HL-60/S4 treated with phorbol 12-myristate 13-acetate at 8.2 ng/mL for 4 days and 3 days (cell line): ENCODE results near the gene LGR4.

Experiments used
- in situ Hi-C: fragments of 300-500 bp; cut with MboI; formaldehyde crosslinking; loops from 2 replicates; pipeline ENCODE4 v1.15.0; 2022; ENCODE audit warnings: low sequenced_read_pairs

Gene LGR4

GRCh38 chr11:27406498-27407354 is 65.9 kb downstream of the LGR4 start:
- in situ Hi-C loops: no loop called here

- in situ Hi-C loops: no loop called here
Observed at GRCh38 chr11:27405134-27405533, 67.5 kb downstream of the LGR4 start.

GRCh38 chr11:27404427-27404826 is 68.2 kb downstream of the LGR4 start:
- in situ Hi-C loops: no loop called here

- in situ Hi-C loops: no loop called here
Observed at GRCh38 chr11:27403195-27403594, 69.4 kb downstream of the LGR4 start.

- in situ Hi-C loops: no loop called here
Observed at GRCh38 chr11:27402450-27402849, 70.1 kb downstream of the LGR4 start.

- in situ Hi-C loops: no loop called here
Observed at GRCh38 chr11:27401833-27402316, 70.7 kb downstream of the LGR4 start.

- in situ Hi-C loops: no loop called here
Observed at GRCh38 chr11:27401280-27401832, 71.2 kb downstream of the LGR4 start.

GRCh38 chr11:27398400-27398770 is 74.2 kb downstream of the LGR4 start:
- in situ Hi-C loops: no loop called here

- in situ Hi-C loops: no loop called here
Observed at GRCh38 chr11:27397624-27398399, 74.8 kb downstream of the LGR4 start.

- in situ Hi-C loops: no loop called here
Observed at GRCh38 chr11:27396259-27396839, 76.2 kb downstream of the LGR4 start.

- in situ Hi-C loops: no loop called here
Observed at GRCh38 chr11:27395556-27396258, 76.9 kb downstream of the LGR4 start.

GRCh38 chr11:27394781-27395228 is 77.8 kb downstream of the LGR4 start:
- in situ Hi-C loops: no loop called here

- in situ Hi-C loops: no loop called here
Observed at GRCh38 chr11:27392278-27393114, 80.1 kb downstream of the LGR4 start.

GRCh38 chr11:27391331-27392015 is 81.1 kb downstream of the LGR4 start:
- in situ Hi-C loops: no loop called here

- in situ Hi-C loops: no loop called here
Observed at GRCh38 chr11:27390318-27391295, 82.0 kb downstream of the LGR4 start.

GRCh38 chr11:27388869-27389268 is 83.7 kb downstream of the LGR4 start:
- in situ Hi-C loops: no loop called here

GRCh38 chr11:27388001-27388400 is 84.6 kb downstream of the LGR4 start:
- in situ Hi-C loops: no loop called here

GRCh38 chr11:27387362-27387761 is 85.2 kb downstream of the LGR4 start:
- in situ Hi-C loops: no loop called here
